ENCODE results near the gene COBLL1. TPM values are rescaled to one million over a fixed set of nuclear protein-coding genes. Genes with fewer than 3 reads are reported as not detected.
A peak's percentile ranks its signal among the peaks of the same experiment; 100 is the strongest.

The COBLL1 gene
- total and polyA plus RNA-seq, 2 experiments from 2014 or later: 87.3 to 146 TPM

DNA sequence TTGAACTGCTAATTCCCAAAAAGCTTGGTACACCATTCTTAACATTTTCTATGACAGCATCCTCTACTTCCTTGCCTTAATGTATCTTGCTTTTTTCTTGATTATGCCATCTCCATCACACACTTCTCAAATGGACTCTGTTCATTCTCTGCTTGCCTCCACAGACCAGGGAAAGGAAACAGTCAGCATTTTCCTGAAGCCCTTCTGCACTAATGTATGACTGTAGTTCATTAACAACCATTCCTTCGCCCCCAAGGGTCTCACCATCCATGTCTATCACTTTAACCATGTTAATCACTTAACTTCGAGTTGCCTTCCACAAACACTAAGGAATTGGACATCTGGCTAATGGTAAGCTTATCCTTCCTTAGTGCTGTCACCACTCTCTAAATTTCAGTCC, 54.8 kb downstream of the COBLL1 start:
- Histone ChIP-seq H3K79me2 (peaks cover 100% of the 10 kb centered on the region), H3K9me3 (ENCODE audit: low read depth) (no peaks in the 10 kb centered on the region), H3K4me2 (no peak overlapping the region), H3K9me2 (replicated peaks; ENCODE audit: insufficient read depth) (no peaks in the 10 kb centered on the region), H3K27ac (no peak overlapping the region), H3K36me3 (replicated peaks; ENCODE audit: insufficient read depth, low read depth) (no peaks in the 10 kb centered on the region), H4K20me1 (ENCODE audit: insufficient read depth, poor library complexity, severe bottlenecking) (peaks cover 11% of the 10 kb centered on the region), H3K27me3 (no peaks in the 10 kb centered on the region), H2AFZ (no peak overlapping the region), H3K4me3 (no peak overlapping the region), H3K4me1 (ENCODE audit: insufficient read depth) (peaks cover 6% of the 10 kb centered on the region)
- DNase-seq (ENCODE audit: low spot score): no peak
- TF ChIP-seq EZH2 (IDR thresholded peaks at IDR 0.05; ENCODE audit: borderline replicate concordance): no peak
- TF ChIP-seq, protein P1, sequence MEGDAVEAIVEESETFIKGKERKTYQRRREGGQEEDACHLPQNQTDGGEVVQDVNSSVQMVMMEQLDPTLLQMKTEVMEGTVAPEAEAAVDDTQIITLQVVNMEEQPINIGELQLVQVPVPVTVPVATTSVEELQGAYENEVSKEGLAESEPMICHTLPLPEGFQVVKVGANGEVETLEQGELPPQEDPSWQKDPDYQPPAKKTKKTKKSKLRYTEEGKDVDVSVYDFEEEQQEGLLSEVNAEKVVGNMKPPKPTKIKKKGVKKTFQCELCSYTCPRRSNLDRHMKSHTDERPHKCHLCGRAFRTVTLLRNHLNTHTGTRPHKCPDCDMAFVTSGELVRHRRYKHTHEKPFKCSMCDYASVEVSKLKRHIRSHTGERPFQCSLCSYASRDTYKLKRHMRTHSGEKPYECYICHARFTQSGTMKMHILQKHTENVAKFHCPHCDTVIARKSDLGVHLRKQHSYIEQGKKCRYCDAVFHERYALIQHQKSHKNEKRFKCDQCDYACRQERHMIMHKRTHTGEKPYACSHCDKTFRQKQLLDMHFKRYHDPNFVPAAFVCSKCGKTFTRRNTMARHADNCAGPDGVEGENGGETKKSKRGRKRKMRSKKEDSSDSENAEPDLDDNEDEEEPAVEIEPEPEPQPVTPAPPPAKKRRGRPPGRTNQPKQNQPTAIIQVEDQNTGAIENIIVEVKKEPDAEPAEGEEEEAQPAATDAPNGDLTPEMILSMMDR (IDR thresholded peaks at IDR 0.05; ENCODE audit: poor library complexity): no peak
- TF ChIP-seq EZH2phosphoT487 (IDR thresholded peaks at IDR 0.05; ENCODE audit: low read depth, severe bottlenecking, unreplicated experiment): no peak
- 64% methylated on average over 2 of the region's 2 CpGs for WGBS (ENCODE audit: low lambda C conversion rate, missing lambda C conversion rate)

DNA sequence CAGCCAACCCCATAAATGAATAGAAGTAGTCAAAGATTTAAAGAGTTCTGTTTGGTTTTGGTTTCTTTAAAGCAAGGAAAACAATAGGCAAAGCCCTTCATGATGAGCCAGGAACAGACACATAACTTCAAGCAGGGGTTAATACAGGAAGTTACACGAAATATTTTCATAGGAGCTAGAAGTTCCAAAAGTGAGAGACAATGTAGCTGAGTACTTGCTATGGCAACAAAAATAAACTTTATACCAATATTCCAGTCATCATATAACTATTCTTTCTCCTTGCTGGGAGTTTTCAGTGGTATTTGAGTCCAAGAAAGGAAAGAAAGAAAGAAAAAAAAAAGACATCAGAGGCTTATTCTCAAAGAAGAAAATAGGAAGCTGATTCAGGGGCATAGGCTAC, 56.2 kb downstream of the COBLL1 start:
- no peaks in the 10 kb centered on the region for H3K9me2 ChIP-seq (replicated peaks; ENCODE audit: insufficient read depth)
- peaks cover 7% of the 10 kb centered on the region for H4K20me1 ChIP-seq (ENCODE audit: insufficient read depth, poor library complexity, severe bottlenecking)
- WGBS (ENCODE audit: low lambda C conversion rate, missing lambda C conversion rate): 60% methylated on average over 1 of the region's 1 CpG
- no peak overlapping the region for H2AFZ ChIP-seq
- H3K4me3 ChIP-seq: no peak overlapping the region
- no peak overlapping the region for H3K27ac ChIP-seq
- H3K27me3 ChIP-seq: no peaks in the 10 kb centered on the region
- H3K79me2 ChIP-seq: peaks cover 94% of the 10 kb centered on the region
- TF ChIP-seq EZH2phosphoT487 (IDR thresholded peaks at IDR 0.05; ENCODE audit: low read depth, severe bottlenecking, unreplicated experiment) (no peak), EZH2 (IDR thresholded peaks at IDR 0.05; ENCODE audit: borderline replicate concordance) (no peak)
- TF ChIP-seq, protein P1 (IDR thresholded peaks at IDR 0.05; ENCODE audit: poor library complexity): no peak
- peaks cover 18% of the 10 kb centered on the region for H3K4me1 ChIP-seq (ENCODE audit: insufficient read depth)
- H3K9me3 ChIP-seq (ENCODE audit: low read depth): no peaks in the 10 kb centered on the region
- no peaks in the 10 kb centered on the region for H3K36me3 ChIP-seq (replicated peaks; ENCODE audit: insufficient read depth, low read depth)
- H3K4me2 ChIP-seq: no peak overlapping the region
- DNase-seq (ENCODE audit: low spot score): no peak

DNA sequence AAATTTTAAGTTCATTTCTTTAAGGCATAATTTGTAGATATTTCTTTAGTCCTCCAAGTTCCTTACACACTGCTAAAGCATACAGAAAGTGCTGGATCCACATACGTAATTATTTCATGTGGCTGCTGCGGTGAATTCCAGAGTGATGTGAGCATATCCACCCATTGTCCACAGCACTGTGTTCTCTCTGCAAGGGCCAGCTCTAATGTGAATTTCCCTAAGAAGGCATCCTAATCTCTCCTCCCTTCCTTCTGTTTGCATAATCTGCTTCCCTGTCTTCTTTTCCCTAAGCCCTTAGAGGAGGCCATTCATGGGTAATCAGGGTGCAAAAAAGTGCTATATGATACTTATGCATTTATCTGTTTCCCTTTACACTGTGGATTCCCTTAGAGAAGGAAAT, 57.2 kb downstream of the COBLL1 start:
- Histone ChIP-seq H3K4me3 (no peak overlapping the region), H3K9me2 (replicated peaks; ENCODE audit: insufficient read depth) (no peaks in the 10 kb centered on the region), H2AFZ (no peak overlapping the region), H3K27ac (no peak overlapping the region), H3K27me3 (no peaks in the 10 kb centered on the region), H3K36me3 (replicated peaks; ENCODE audit: insufficient read depth, low read depth) (no peaks in the 10 kb centered on the region), H3K9me3 (ENCODE audit: low read depth) (no peaks in the 10 kb centered on the region), H3K79me2 (peaks cover 94% of the 10 kb centered on the region), H4K20me1 (ENCODE audit: insufficient read depth, poor library complexity, severe bottlenecking) (peaks cover 7% of the 10 kb centered on the region), H3K4me1 (ENCODE audit: insufficient read depth) (peaks cover 20% of the 10 kb centered on the region), H3K4me2 (no peak overlapping the region)
- DNase-seq (ENCODE audit: low spot score): no peak
- WGBS (ENCODE audit: low lambda C conversion rate, missing lambda C conversion rate): 84% methylated on average over 2 of the region's 2 CpGs
- TF ChIP-seq EZH2 (IDR thresholded peaks at IDR 0.05; ENCODE audit: borderline replicate concordance) (no peak), EZH2phosphoT487 (IDR thresholded peaks at IDR 0.05; ENCODE audit: low read depth, severe bottlenecking, unreplicated experiment) (no peak)
- TF ChIP-seq, protein P1 (IDR thresholded peaks at IDR 0.05; ENCODE audit: poor library complexity): no peak

DNA sequence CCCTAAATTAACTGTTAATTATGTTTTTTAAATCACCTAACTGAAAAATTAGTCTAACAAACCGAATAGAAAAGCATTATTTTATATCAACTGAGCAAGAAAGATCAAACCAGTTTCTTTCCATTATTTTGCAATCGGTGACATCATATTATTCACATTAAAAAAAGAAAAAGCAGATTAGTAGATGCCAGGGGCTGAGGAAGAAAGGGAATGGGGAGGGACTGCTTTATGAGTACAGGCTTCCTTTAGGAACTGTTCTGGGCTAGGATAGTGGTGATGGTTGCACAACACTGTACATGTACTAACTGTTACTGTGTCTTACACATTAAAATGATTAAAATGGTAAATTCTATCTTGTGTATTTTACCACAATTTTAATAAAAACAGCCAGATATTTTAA, 59.3 kb downstream of the COBLL1 start:
- no peaks in the 10 kb centered on the region for H3K9me2 ChIP-seq (replicated peaks; ENCODE audit: insufficient read depth)
- H3K9me3 ChIP-seq (ENCODE audit: low read depth): no peaks in the 10 kb centered on the region
- H3K4me2 ChIP-seq: no peak overlapping the region
- H3K4me1 ChIP-seq (ENCODE audit: insufficient read depth): peaks cover 20% of the 10 kb centered on the region
- peaks cover 7% of the 10 kb centered on the region for H4K20me1 ChIP-seq (ENCODE audit: insufficient read depth, poor library complexity, severe bottlenecking)
- TF ChIP-seq EZH2 (IDR thresholded peaks at IDR 0.05; ENCODE audit: borderline replicate concordance) (no peak), EZH2phosphoT487 (IDR thresholded peaks at IDR 0.05; ENCODE audit: low read depth, severe bottlenecking, unreplicated experiment) (no peak)
- TF ChIP-seq, protein P1 (IDR thresholded peaks at IDR 0.05; ENCODE audit: poor library complexity): no peak
- H2AFZ ChIP-seq: no peak overlapping the region
- WGBS (ENCODE audit: low lambda C conversion rate, missing lambda C conversion rate): 74% methylated on average over 2 of the region's 2 CpGs
- peak overlapping the region; percentile 28 for H3K27ac ChIP-seq
- H3K27me3 ChIP-seq: no peaks in the 10 kb centered on the region
- H3K79me2 ChIP-seq: peaks cover 93% of the 10 kb centered on the region
- H3K4me3 ChIP-seq: no peak overlapping the region
- no peaks in the 10 kb centered on the region for H3K36me3 ChIP-seq (replicated peaks; ENCODE audit: insufficient read depth, low read depth)
- no peak for DNase-seq (ENCODE audit: low spot score)

Data from hepatocyte (in vitro differentiated cells).